HG03196 (cell line): ENCODE data around the gene RNF220.

Experiments
- ATAC-seq: cut with Tn5 transposase; IDR thresholded peaks from one replicate; pipeline ENCODE4 v1.9.1; 2021; ENCODE audit not compliant: unreplicated experiment

RNF220 gene

GRCh38 chr1:44405031-44405797 lies at the start of gene RNF220:
TSS of gene RNF220 (plus strand) at chr1:44405255.
- no peak for ATAC-seq

- no peak for ATAC-seq
These were observed 49.3 kb upstream of the RNF220 start for GRCh38 chr1:44355582-44356305.

DNA sequence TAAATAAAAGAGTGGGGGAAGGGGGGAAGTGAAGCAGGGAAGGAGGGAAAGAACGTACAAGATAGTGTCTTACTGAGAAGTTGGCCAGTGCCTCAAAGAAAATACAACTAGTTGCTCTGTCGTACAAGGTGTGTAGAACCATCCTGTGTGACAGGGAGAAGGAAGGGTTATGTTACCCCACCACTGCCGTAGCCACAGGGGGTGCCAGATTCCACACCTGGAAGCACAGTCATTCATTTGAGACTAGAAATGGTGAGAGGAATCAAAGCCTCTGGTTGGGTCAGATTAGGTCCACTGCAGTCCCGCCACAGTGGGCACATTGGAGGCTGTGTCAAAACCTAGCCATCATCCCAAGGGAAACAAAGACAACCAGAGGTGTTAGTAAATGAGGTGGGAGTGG lies 47.3 kb upstream of the RNF220 start:
- ATAC-seq = no peak

DNA sequence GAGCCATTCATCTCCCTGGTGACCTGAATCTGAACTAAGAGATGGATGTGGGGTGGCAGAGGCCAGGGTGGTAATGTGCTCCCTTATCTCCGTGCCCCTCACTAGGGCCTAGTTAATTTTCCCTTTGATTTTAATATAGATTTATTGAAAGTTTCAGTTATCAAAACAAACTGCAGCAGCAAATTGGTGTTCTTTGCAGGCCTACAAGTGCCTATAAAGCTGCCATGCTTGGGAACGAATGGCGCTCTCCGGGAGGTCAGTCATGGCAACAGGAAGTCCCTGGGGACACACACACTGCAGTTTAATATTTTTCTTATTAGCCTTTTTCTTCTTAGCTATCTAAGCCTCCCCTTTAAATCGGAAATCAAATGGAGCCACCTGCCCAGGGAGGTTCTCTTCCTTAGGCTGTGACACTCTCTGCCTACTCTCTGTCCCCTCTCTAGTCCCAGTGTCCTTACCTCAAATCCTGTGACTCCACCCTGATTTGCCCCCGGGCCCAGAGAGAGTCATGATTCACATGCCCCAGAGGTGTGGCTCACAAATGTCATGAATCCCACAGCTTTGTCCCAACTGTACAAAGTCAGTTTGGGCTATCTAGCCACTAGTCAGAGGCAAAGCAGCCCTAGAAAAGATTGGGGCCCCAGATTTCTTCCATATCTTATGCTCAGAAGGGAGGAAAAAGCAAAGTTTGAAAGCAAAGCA lies 45.7 kb upstream of the RNF220 start:
- ATAC-seq = no peak

GRCh38 chr1:44361478-44361877 lies 43.6 kb upstream of the RNF220 start:
- ATAC-seq = no peak

DNA sequence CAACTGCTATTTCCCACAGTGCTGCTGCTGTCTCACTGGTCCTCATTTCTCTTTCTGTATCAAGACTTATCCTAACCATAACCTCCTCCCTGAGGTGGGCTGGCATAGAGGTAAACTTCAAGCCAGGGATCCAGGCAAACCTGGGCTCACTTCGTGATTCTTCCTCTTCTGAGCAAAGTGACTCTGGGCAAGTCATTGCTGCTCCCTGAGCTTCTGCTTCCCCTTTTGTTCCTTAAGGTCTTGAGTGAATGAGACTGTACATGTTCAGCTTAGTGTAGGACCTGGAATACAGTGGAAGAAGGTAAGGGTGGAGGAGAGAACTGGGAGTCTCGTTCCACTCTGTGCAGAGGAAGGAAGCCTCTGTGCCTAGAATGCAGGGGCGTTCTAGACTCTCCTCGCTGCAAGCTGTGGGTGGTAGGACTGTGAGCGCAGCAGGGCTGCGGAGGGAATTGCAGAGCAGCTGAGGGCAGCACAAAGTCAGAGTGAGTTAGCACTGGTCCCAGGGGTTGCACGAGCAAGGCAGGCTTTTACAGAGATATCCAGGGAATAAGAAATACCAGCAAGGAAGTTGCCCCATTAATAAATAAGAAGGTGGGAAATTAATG lies 38.6 kb upstream of the RNF220 start:
- no peak for ATAC-seq

DNA sequence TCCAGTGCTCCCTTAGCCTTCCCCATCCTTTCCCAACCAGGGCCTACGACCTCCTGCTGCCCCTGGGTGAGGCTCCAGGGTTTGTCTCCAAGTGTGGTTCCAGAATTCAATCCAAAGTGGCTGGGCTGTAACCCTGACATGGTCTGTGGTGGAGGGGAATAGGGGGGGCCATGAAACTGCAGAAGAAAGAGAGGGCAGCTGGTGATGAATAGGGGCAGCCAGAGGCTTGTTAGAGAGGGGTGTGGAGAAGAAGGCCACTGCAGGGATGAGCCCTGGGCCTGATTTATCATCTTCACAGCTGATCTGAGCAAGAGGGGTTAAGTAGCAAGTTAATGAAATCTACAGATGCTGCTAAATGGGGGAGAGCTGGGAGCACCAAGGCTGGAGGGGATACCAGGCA lies 37.1 kb upstream of the RNF220 start:
- no peak for ATAC-seq

DNA sequence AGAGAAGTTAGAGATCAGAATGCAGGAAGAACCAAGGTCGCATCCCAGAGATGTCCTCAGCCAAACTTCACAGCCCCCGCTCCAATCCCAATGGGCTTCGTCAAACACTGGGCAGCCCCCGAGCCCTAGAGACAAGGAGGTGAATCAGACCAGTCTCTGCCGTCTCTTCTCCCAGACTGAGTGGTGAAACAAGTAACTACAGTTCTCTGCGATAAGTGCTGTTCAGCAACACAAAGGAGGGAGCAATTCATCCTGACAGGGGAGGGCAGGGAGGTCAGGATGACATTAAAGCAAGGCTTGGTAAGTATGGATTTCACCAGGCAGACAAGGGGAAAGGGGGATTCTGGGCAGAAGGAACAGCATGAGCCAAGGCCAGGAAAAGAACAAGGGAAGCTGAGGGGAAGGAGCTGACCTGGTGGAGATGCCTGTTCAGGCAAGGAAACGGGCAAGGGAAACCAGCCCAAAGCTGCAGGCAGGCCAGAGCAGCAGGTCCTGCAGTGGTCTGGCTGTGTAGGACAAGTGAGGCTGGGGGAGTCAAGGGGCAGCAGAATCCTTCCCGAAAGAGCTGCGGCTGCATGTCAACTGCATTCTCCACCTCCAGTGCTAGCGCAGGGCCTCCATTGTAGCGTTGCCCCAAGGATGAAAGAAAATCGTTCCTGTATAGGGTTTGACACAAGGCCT lies 36.4 kb upstream of the RNF220 start:
- no peak for ATAC-seq

DNA sequence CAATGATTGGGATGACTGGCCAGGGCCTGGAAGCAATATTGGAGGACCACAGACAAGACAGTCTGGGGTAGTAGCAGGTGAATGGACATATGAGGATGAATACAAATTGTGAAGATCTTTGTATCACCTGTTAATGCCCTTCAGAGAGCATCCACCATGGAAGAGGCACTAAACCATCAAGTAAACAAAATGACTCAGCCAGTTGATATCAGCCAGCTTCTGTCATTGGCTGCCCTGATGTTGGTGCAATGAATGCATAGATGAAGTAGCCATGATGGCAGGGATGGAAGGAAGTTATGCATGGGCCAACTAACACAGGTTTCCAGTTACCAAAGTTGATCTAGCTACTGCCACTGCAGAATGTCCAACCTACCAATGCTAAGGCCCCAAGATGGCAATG lies 33.8 kb upstream of the RNF220 start:
- ATAC-seq = no peak

DNA sequence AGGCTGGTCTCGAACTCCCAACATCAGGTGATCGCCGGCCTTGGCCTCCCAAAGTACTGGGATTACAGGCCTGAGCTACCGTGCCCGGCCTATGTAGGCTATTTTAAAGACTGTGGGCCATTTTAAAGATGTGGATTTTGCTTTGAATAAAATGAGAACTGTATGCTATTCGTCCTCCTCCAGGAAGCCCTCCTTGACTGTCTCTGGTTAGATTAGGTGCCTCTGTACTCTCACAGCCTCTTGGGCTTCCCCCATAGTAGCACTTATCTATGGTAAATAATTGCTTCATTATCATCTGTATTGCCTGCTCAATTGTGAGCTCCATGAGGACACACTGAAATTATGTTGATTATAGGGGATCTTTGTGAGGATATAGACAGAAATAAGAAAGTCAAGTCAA lies 29.5 kb upstream of the RNF220 start:
- ATAC-seq = no peak

DNA sequence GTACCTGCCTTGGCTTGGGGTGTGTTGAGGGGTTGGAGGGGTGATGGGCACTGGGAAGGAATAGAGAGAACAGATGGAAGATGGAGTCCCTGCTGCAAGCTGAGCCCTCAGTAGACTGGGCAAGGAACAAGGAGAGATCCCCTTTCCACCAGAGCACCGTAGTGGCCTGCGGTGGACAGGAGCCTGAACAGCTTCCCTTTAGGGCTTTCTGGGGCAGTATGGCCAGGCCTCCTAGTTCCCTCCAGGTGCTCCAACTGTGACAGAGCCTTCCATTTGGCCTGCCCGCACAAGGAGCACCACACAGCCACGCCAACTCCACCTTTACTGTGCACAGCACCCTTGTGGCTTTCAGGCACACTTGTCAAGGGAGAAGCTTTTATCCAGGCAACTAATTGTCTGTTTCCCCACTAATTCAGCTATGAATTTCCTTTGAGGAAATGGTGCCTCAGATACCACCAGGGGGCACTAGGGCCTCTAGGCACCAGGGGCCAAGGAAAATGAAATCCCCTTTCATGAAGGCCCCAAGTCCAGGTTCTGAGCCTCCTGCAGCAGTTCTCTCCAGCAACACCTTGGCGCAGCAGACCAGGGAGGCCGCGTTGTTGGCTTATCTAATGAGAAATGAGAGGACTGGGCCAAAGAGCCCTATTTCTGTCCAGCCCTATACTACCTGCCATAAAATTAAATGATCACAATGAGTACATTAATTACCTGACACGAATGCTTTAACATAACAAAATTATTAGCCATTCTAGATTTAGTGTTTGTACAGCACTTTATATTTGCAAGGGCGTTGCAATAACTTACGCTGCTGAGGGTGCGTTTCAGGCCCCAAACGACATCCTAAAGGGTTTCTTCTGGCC lies 26.9 kb upstream of the RNF220 start:
- no peak for ATAC-seq

DNA sequence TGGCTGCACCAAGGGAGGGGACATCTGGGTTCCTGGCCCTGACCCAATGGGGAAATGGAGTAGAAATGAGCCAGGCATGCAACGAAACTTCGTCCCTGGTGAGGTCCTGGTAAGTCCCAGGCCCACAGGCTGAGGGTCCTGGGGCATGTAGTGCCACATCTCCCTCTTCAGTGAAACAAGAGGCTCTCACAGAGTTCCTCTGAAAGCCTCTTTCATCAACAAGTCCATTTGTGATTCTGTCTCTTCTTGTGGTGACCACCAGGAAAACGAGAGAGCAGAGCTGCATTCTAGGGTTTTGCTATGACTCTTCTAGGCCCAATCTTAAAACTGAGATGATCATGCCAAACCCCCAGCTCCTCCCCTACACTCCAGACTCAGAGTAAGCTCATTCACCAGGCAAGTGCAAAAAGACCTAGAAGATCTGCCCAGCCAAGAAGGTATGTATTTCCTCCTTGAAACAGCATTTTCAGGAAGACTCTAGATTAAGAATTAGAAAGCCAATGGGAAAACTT lies 24.3 kb upstream of the RNF220 start:
- no peak for ATAC-seq

DNA sequence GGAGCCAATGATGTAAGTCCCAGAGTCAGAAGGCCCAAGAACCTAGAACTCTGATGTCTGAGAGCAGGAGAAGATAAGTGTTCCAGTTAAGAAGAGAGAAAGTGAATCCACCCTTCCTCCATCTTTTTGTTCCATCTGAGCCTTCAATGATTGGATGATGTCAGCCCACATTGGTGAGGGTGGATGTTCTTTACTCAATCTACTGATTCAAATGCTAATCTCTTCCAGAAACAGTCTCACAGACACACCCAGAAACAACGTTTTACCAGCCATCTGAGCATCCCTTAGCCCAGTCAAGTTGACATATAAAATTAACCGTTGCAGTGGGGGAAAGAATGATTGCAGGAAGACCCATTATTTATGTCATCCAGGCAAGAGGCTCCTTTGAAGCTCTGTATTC lies 16.5 kb upstream of the RNF220 start:
- ATAC-seq = no peak

DNA sequence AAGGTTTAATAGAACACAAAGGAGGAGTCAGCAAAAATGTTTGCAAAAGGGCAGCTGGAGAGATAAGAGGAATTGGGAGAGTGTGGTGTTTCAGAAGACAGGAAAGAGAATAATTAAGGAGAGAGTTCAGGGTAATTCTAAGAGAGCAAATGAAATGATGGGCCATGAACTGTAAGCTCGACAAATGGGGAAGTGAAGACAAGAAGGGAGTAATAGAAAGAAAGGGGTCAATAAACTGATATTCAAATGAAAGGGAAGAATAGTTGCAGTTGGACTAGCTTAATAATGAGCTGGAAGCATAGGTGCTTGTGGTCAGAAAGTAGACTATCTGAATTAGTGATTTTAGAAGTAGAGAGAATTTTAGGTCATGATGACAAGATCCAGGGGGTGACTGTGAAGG lies 15.6 kb upstream of the RNF220 start:
- no peak for ATAC-seq

DNA sequence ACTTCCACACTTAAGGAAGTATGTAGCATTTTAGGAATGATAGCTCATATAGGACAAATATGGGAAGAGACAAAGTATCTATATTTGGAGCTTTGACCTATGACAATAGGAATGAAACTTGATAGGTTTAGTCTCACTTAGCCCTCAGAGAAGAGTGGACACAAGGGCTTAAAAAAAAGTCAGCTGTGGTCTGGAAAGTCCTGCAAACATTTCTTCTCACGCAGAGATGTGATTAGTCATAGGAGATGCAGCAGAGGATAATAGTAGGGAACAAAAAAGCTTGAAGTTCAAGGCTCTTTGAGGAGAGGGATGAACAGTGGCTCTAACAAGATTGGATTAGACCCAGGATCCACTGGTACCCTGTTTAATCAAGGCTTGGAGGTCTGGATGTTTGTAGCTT lies 14.8 kb upstream of the RNF220 start:
- ATAC-seq = no peak

DNA sequence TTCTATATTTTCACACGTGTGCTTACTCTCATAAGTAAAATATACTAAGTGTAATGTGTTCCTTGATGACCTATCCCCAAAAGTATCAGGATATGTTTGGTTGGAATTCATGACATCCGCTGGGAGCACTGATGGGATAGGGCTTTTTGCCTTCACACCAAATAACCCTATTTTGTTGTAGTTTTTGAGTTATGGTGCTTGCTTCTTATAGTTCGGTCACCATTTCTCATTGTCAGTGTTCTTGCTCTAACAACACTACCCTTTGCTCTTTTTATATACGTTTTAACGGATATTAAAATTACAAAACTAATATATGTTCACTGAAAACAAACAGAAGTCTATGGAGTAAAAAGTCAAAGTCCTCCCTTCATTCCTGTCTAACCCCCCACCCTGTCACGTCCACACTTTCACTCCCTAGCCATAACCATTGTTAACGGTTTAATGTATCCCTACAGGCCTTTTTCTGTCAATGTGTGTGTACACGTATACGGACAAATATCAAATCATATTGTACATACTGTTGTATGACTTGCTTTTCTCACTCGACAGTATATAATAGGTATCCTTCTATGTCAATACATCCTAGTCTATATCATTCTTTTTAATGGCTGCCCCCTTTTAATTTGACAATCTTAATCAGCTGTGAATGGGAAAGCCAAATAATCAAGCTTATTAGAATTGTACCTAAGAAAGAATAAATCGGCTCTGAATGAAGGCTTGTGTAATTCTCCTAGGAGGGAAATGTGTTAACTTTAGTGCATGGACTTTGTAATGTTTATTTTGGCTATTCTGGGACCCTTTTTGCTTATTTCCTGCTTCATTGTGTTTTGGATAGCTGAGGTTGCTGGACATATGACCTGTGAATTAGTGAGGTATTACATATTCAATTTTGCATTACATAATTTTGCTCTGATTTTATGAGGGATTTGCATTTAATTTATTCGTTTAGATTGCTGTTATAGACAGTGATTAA lies 3.5 kb upstream of the RNF220 start:
- ATAC-seq = no peak

- ATAC-seq = no peak
These were observed 1.0 kb downstream of the RNF220 start for GRCh38 chr1:44405798-44406736.
